D721Med (cell line): ENCODE data around the gene RAB40C.

Experiments used
- DNase-seq: peaks from one replicate; pipeline ENCODE4 v3.0.0; 2011; ENCODE audit warnings: low spot score; ENCODE audit not compliant: insufficient read length
- FAIRE-seq: peaks from 2 replicates; lab custom pipeline; 2011; peaks lifted over from hg19 to GRCh38; lab: Jason Lieb, UNC
- TF ChIP-seq, protein P1 (sequence below): IDR thresholded peaks from 2 replicates; pipeline ENCODE4 v1.5.1; 2012; ENCODE audit warnings: mild to moderate bottlenecking, control low read depth; ENCODE audit not compliant: insufficient read depth; ENCODE audit errors: missing control alignments

The RAB40C gene, protein sequence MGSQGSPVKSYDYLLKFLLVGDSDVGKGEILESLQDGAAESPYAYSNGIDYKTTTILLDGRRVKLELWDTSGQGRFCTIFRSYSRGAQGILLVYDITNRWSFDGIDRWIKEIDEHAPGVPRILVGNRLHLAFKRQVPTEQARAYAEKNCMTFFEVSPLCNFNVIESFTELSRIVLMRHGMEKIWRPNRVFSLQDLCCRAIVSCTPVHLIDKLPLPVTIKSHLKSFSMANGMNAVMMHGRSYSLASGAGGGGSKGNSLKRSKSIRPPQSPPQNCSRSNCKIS

DNA sequence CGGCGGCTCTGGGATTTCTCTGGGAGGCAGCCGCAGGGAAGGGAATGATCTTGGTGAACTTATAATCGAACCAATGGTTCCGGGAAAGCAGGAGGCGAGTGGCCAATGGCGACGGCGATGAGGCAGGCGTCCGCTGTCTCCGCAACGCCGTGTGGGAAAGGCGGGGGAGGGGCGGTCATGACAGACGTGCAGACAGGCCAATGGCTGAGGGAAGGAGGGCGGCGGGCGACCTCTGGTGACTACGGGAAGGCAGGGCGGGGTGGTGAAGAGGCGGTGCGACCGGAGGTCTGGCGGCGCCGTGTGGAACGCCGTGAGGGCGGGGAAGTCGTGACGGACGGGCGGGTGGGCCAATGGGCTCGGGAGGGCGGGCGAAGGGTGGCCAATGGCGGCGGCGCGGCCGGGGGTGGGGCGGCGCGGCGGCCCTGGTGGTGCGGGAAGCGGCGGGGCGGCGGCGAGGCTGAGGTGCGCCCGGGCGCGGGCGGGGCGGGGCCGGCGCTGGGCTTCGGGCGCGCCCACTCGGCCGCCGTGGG is at the start of gene RAB40C:
Gene RAB40C, plus strand, starts transcription at position 409 of the 530 bp plus-strand sequence. CDS start 226 bp downstream, outside the sequence.
- TF ChIP-seq, protein P1, sequence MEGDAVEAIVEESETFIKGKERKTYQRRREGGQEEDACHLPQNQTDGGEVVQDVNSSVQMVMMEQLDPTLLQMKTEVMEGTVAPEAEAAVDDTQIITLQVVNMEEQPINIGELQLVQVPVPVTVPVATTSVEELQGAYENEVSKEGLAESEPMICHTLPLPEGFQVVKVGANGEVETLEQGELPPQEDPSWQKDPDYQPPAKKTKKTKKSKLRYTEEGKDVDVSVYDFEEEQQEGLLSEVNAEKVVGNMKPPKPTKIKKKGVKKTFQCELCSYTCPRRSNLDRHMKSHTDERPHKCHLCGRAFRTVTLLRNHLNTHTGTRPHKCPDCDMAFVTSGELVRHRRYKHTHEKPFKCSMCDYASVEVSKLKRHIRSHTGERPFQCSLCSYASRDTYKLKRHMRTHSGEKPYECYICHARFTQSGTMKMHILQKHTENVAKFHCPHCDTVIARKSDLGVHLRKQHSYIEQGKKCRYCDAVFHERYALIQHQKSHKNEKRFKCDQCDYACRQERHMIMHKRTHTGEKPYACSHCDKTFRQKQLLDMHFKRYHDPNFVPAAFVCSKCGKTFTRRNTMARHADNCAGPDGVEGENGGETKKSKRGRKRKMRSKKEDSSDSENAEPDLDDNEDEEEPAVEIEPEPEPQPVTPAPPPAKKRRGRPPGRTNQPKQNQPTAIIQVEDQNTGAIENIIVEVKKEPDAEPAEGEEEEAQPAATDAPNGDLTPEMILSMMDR = no peak
- FAIRE-seq = no peak
- peak; percentile 83 for DNase-seq

DNA sequence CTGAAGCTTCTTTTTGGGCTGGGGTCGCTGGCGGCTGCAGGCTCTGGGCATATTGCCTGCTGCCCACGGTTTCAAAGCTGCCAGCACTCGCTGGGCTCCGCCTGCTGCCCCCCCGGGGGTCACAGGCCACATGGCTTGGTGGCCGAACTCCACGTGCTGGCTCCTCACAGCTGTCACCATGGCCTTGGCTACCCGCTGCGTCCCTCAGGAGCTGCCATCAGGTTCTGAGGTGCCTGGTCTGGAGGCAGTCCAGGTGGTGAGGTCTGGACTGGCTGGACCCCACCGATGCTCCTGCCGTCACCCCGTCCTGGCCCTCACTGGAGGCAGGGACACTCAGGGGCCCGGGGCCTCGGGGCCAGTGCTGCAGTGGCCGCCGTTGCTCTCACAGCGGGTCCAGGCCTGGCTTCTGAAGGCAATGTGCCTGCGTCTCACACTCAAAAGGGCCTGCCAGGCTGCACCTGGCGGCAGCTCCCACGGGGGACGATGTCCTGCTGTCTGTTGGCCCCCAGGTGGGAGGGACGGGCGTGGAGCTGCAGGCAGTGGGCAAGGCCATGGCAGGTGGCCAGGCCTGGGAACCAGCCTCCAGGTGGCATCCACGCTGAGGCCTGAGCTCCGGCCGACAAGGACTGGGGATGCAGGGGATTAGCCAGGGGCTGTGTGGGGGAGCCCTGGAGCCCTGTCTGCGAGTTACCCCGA is 49.1 kb upstream of the RAB40C start:
- FAIRE-seq (no peak), DNase-seq (no peak)
- TF ChIP-seq, protein P1 = no peak

DNA sequence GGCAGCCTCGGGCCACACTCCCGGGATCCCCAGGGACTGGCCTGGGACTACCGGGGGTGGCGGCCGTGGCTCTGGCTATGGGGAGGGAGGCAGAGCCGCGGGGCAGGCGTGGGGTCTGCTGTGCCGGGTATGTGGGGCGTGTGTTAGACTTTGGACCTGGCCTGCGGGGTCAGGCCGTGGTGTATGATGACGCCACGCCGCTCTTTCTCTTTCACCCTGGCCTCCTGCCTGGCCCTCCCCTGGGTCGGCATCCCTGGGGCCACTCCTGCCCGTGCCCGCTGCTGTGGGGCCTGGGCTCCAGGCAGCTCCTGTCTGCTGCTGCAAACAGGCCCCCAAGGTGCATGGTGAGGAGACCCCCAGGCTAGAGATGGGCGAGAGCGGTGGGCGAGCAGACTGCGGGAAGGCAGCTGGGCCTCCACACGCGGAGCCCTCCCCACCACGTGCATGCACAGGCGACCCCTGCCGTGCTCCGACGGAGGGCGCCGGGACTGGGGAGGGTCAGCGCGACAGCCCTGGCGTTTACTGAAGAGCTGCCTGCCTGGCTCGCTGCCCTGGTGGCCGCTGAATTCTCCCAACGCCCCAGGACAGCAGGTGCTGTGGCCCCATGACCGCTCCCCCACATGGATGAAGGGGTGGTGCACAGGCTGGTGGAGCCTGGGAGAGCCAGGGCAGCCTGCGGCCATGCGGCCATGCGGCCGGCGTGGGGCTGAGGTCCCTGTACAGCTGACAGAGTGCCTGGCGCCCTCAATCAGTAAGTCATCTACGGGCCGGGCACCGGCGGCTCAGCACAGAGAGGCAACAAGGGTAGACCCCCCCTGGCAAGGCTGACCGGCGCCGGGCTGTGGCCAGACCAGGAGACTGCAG is 46.3 kb upstream of the RAB40C start:
- no peak for DNase-seq
- TF ChIP-seq, protein P1 = no peak
- no peak for FAIRE-seq

DNA sequence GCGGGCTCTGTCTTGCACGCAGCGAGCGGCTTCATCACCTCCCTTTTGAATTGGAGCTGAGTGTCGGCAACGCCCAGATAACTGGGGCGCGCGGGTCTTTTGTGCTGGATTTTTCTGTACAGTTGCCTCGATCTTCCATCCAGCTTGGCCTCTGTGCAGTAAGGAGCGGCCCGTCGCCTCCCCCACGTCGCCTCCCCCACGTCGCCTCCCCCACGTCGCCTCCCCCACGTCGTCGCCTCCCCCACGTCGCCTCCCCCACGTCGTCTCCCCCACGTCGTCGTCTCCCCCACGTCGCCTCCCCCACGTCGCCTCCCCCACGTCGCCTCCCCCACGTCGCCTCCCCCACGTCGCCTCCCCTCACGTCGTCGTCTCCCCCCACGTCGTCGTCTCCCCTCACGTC is 45.3 kb upstream of the RAB40C start:
- FAIRE-seq = no peak
- no peak for DNase-seq
- TF ChIP-seq, protein P1 = no peak

DNA sequence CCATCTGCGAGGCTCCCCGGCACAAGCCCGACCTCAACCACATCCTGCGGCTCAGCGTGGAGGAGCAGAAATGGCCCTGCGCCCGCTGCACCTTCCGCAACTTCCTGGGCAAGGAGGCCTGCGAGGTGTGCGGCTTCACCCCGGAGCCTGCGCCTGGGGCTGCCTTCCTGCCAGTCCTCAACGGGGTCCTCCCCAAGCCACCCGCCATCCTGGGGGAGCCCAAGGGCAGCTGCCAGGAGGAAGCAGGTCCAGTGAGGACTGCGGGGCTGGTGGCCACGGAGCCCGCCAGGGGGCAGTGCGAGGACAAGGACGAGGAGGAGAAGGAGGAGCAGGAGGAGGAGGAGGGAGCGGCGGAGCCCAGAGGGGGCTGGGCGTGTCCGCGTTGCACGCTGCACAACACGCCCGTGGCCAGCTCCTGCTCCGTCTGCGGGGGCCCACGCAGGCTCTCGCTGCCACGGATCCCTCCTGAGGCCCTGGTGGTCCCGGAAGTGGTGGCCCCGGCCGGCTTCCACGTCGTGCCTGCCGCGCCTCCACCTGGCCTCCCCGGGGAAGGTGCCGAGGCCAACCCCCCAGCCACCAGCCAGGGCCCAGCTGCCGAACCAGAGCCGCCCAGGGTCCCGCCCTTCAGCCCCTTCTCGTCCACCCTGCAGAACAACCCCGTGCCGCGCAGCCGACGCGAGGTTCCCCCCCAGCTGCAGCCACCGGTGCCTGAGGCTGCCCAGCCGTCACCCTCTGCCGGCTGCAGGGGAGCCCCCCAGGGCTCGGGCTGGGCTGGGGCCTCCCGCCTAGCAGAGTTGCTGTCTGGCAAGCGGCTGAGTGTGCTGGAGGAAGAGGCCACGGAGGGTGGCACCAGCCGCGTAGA is 42.7 kb upstream of the RAB40C start:
- TF ChIP-seq, protein P1 = no peak
- FAIRE-seq = no peak
- no peak for DNase-seq

DNA sequence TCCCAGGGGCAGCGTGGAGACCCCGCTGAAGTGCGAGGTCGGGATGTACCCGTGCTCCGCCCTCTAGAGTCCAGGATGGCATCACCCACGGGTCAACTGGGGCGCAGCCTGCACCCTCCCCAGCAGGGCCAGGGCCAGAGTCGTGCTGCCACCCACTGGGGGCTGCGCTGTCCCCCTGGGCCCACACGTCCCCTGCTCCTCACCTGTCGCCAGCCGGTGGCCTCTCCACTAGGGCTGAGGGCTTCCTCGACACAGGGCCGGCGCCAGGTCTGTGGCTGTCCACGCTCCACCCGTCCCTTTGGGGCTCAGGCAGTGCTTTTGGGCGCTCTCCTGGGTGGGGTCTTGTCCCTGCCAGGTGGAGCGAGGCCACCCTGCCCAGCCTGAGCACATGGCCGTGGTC is 41.3 kb upstream of the RAB40C start:
- TF ChIP-seq, protein P1 = no peak
- FAIRE-seq (no peak), DNase-seq (no peak)
